Activated T-helper 9 cell treated with anti-CD3 and anti-CD28 coated beads, Interleukin-2, amount 50 U/mL, for 16 hours (primary cell): ENCODE measurements around the gene MT1M.
"Not testable (repeated sequence)": the region's sequence is repeated elsewhere in the genome, so short reads cannot be mapped to it uniquely, and the experiment has no call there.

Experiments
- DNase-seq: peaks from one replicate; pipeline ENCODE4 v3.0.0-alpha.2; 2020; ENCODE audit warnings: low read depth

MT1M gene

DNA sequence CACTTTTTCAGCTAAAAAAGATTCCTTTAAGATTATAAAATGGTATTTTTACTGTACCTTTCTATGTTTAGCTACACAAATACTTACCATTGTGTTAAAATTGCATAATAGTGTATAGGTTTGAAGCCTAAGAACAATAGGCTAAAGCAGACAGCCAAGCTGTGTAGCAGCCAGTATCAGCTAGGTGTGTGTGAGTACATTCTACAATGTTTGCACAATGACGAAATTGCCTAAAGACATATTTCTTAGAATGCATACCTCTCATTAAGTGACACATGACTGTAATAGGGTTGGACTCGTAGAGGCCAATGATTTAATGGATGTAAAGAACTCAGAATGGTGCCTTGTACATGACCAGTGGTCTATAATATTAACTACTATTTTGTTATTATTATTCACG, 17.4 kb downstream of the MT1M start:
- DNase-seq = no peak

DNA sequence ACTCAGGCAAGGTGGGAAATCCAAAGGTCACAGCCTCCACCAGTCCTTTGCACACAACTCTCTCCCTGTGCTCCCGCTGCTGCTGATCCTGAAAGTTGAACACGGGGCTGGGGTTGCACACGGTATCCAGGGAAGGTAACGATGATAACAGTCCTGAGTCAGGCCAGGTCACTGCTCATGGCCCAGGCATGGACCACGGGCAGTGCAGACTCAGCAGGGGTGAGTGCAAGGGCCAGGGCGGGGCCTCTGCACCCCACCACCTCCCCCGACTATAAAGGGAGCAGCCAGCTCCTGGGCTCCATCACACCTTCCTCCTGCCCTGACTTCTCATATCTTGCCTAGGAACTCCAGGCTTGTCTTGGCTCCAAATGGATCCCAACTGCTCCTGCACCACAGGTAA, 19.1 kb downstream of the MT1M start, which contains the start of gene MT1B:
Gene MT1B (plus strand): TSS at position 301 of the 400 bp plus-strand sequence. CDS start 68 bp downstream, at position 369.
- no peak for DNase-seq

DNA sequence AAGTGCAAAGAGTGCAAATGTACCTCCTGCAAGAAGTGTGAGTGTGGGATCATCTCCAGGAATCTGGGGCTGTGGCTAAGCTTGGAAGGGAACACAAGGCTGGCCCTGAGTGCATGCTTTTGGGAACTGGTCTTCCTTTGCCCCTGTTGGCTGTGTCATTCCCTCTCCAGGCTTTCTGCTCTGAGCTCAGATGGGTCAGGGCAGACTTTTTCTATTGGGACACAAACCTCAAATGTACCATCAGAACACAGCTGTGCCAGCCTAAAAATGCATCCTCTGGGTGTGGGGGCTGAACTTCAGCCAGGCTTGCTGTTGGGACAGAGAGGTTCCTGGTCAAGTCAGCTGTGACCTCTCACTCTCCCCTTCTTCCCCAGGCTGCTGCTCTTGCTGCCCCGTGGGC, 20.1 kb downstream of the MT1M start:
- DNase-seq = no peak

DNA sequence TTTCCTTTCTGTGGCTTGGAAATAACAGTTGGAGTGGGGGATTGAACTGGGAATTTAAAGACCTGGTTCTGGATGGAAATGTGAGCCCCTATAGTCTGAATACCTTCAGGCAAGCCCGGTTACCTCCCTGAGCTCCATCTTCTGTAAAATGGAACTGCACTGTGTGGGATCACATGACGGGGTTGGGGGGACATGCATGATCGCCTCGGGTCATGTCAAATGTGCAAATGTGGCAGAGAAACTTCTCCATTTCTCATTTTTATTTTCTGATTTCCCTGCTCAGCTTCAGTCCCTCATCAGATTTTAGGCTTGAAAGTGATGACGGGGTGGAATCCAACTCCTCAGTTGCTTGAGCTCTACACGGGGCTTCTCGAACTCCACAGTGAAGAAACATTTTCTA, 20.8 kb downstream of the MT1M start:
- no peak for DNase-seq

DNA sequence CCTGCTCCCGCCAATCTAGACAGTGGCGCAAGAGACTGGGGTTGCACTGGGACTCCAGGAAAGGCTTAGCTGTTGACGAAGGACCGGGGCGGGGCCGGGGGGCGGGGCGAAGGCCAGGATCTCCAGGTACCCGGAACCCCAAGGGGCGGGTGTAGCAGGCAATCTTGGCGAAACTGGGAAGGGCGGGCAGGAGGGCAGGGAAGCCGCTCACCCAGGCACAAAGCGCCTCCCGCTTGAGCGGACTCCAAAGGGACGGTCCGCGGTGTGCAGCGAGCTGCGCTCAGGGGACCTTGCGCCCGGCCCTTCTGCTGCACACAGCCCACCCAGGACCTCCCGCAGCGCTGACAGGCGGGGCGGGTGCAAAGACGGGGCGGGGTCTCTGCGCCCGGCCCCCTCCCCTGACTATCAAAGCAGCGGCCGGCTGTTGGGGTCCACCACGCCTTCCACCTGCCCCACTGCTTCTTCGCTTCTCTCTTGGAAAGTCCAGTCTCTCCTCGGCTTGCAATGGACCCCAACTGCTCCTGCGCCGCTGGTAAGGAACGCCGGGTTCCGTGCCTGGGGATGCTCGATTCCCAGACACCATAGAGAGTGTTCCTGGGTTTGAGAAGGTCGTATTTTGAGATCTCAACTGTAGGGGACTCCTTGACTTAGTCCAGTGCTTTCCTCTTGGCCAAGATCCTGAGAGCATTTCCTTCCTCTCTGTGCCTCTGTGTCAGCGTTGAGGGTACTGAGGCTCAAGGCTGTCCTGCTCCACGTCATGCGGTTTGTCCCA, 25.3 kb downstream of the MT1M start, which contains the start of gene MT1F:
Gene MT1F (plus strand): TSS at position 405 of the 772 bp plus-strand sequence. CDS start 100 bp downstream, at position 505.
- peak; percentile 50 for DNase-seq

DNA sequence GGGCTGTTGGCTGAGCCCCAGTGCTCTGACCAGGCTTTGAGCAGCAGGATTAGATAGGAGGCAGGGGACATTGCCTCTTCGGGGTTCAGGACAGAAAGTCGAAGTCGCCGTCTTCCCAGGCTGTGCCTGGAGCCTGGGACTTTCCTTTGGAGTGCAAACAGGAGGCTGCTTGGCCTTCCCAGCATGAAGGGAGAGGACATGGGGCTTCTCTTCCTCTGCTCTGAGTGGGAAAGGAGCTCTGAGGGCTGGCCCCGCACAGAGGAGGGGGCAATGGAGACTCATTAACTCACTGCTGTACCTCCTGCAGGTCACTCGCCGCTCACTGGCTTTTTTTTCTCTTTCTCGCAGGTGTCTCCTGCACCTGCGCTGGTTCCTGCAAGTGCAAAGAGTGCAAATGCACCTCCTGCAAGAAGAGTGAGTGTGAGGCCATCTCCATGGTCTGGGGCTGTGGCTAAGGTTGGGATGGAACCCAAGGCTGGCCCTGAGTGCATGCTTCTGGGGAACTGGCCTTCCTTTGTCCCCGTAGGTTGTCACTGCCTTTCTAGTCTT, 25.9 kb downstream of the MT1M start:
- DNase-seq = no peak

DNA sequence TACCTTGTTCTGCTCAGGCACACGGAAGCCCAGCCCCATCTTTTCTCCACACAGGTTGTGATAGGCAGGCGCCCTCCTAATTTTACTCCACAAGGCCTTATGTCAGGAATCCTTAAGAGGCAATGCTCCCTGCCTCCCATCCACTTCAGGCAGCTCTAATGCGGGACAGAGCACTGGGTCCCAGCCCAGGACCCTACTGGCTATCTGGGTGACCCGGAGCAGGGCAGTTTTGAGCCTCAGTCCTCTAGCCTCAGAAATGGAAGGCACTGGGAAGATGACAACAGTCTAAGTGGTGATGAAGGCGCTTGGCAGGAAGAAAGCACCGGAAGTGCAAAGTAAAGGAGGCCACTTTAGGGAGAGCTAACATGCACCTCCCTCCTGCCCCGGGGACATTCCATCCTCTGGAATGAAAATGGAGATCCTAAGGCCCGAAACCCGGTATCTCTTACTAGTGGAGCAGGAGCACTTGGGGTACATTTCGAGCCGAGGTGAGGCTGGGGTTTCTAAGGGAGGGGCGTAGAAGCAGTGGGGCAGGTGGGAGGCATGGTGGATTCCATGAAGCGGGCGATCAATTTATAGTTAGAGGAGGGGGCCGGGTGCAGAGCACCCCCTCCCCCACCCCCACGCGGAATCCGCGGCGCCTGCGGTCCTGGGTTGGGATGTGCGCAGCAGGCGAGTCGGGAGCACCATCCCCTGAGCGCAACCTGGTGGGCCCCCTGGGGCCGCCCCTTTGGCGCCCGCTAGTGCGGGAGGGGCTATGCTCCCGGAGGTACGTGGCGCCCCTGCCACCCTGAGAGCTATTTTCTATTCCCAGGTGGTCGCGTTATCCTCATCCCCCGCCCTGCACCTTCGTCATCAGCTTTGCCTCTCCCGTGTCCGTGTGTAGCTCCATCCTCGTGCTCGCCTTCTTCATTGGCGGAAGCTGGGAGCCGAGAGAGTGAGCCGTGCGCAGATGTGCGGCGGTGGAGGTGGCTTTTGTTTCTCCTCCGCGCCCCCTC, 30.2 kb downstream of the MT1M start:
- no peak for DNase-seq

DNA sequence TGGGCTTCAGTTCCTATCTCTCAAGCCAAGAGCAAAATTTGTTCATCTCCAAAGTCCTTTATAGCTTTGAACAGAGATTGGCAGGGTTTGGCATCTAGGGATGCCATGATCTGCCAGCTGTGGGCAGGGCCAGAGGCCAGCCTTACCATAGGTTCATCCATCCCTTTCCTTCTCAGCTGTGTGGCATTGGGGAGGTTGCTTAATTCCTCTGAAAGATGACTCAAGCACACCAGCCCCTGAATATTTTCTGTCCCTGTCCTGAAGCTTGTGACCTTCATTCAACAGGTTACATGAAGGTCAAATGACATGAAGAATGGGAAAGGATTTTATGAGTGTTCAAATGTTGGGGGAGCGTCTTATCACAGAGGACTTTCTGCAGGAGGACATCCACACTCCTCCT, 32.0 kb downstream of the MT1M start:
- no peak for DNase-seq

DNA sequence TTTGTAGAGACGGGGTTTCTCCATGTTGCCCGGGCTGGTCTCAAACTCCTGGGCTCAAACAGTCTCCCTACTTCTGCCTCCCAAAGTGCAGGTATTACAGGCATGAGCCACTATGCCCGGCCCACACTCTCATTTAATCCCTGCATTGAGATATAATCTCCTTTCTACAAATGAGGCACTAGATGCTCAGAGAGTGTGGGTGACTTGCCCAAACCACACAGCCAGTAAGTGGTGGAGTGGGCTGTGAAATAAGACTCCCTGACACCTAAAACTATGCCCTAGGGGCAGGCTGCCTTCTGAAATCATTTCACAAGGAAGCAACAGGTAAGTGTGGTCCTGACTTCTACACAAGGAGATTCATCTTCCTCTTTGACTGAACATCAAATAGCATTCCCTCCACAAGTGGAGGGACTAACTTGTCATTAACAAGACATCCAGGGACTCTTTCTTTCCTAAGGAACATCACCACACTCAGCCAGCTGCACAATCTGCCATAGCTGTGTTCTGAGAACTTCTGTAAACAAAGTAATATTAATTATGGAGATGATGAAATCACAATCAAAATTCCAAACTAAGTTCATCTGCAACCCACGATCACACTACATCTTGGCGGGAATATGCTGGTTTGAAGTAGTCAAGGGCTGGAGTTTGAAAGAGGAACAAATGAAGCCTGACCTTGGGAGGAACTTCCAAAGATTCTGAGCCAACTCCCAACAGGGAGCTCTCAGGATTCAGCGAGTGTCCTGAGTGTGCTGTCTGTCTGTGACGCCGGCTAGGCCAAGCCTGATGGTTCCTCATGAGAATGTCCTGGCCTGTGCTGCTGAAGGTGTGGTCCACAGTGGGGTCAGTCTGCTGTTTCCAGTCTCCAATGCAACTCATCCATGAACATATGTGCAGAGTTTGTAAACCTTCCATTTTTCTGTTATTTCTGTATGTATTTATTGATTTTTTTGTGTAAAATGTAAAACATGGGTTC, 33.1 kb downstream of the MT1M start:
- DNase-seq = not testable (repeated sequence)

DNA sequence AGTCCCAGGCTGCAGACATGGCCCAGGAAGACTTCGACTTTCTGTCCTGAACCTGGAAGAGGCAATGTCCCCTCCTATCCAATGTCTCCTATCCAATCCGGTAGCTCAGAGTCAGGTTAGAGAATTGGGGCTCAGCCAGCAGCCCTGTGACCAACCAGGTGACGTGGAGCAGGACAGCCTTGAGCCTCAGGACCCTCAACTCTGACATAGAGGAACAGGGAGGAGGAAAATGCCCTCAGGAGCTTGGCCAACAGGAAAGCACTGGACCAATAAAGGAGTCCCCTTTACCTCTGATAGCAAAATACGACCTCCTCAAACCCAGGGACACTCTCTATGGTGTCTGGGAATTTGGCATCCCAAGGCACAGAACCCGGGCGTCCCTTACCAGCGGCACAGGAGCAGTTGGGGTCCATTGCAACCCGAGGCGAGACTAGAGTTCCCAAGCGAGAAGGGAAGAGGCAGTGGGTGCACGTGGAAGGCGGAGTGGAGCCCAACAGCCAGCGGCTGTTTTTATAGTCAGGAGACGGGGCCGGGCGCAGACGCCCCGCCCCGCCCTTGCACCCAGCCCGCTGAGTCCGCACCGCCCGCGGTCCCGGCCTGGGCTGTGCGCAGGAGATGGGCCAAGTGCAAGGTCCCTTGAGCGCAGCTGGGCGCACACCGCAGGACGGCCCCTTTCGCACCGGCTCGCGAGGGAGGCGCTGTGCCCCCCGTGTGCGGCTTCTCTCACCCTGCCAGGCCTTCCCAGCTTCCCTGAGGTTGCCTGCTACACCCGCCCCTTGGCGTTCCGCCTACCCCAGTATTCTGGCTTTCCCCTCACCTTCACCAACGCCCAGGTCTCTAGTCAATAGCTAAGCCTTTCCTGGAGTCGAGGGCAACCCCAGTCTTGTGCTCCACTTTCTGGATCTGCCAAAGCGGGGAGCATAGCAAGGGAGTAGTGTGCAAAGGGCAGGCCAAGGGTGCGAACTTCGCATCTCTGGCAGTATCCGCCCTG, 35.4 kb downstream of the MT1M start, which contains the start of gene MT1G:
Gene MT1G (minus strand): TSS at position 485 of the 991 bp plus-strand sequence. CDS start 72 bp downstream, at position 413.
- DNase-seq = no peak

DNA sequence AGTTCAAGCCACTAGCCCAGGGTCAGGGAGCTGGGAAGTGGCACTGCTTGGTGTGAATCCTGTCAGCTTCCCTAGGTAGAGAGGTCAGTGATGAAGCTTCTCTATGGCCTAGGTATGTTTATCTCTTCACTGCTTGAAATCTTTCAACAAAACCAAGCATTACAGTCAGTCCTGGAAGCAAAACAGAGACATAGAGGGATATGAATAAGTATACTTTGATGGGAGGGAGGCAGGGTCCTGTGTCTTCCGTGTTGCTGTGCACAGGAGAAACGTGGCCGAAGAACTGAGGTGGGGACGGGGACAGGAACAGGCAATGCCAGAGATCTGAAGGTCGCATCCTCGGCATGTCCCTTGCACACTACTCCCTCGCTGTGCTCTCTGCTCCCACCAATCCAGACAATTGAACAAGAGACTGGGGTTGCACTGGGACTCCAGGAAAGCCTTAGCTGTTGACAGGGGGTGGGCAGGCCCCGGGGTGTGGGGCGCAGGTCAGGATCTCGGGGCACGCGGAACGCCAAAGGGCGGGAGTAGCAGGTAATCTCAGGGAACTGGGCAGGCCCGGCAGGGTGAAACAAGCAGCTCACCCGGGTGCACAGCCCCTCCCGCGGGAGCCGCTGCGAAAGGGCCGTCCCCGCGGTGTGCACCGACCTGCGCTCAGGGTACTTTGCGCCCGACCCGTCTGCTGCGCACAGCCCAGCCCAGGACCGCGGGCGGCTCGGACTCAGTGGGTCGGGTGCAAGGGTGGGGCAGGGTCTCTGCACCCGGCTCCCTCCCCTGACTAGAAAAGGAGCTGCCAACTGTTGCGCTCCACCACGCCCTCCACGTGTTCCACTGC, 36.8 kb downstream of the MT1M start, which contains the start of gene MT1H:
Gene MT1H (plus strand): TSS at position 810 of the 835 bp plus-strand sequence. CDS start 71 bp downstream, outside the sequence.
- DNase-seq = no peak

DNA sequence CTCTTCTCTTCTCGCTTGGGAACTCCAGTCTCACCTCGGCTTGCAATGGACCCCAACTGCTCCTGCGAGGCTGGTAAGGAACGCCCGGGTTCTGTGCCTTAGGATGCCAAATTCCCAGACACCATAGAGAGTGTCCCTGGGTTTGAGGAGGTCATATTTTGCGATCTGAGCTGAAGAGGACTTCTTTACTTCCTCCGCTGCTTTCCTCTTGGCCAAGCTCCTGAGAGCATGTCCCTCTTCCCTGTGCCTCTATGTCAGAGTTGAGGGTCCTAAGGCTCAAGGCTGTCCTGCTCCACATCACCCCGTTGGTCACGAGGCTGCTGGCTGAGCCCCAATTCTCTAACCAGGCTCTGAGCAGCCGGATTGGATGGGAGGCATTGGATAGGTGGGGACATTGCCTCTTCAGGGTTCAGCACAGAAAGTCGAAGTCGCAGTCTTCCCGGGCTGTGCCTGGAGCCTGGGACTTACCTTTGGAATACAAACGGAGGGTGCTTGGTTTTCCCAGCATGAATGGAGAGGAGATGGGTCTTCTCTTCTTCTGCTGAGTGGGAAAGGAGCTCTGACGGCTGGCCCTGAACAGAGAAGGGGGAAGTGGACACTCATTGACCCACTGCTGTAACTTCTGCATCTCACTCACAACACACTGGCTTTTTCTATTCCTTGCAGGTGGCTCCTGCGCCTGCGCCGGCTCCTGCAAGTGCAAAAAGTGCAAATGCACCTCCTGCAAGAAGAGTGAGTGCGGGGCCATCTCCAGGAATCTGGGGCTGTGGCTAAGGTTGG, 37.6 kb downstream of the MT1M start:
- DNase-seq = no peak

DNA sequence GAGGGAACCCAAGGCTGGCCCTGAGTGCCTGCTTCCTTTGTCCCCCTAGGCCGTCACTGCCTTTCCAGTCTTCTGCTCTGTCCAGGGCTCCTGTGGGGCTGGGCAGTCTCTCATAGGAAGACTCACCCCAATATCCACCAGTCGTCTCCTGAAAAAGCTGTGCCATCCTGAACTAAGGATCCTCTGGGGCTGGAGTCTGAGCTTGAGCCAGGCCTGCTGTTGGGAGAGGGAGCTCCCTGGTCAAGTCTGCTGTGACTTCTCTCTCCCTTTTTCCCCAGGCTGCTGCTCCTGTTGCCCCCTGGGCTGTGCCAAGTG, 38.1 kb downstream of the MT1M start:
- DNase-seq = no peak

DNA sequence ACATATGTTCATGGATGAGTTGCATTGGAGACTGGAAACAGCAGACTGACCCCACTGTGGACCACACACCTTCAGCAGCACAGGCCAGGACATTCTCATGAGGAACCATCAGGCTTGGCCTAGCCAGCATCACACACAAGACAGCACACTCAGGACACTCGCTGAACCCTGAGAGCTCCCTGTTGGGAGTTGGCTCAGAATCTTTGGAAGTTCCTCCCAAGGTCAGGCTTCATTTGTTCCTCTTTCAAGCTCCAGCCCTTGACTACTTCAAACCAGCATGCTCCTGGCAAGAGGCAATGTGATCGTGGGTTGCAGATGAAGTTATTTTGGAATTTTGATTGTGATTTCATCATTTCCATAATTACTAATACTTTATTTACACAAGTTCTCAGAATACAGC, 39.2 kb downstream of the MT1M start:
- DNase-seq = not testable (repeated sequence)

DNA sequence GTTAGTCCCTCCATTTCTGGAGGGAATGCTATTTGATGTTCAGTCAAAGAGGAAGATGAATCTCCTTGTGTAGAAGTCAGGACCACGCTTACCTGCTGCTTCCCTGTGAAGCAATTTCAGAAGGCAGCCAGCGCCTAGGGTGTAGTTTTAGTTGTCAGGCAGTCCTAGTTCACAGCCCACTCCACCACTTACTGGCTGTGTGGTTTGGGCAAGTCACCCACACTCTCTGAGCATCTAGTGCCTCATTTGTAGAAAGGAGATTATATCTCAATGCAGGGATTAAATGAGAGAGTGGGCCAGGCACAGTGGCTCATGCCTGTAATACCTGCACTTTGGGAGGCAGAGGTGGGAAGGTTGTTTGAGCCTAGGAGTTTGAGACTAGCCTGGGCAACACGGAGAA, 39.7 kb downstream of the MT1M start:
- not testable (repeated sequence) for DNase-seq

DNA sequence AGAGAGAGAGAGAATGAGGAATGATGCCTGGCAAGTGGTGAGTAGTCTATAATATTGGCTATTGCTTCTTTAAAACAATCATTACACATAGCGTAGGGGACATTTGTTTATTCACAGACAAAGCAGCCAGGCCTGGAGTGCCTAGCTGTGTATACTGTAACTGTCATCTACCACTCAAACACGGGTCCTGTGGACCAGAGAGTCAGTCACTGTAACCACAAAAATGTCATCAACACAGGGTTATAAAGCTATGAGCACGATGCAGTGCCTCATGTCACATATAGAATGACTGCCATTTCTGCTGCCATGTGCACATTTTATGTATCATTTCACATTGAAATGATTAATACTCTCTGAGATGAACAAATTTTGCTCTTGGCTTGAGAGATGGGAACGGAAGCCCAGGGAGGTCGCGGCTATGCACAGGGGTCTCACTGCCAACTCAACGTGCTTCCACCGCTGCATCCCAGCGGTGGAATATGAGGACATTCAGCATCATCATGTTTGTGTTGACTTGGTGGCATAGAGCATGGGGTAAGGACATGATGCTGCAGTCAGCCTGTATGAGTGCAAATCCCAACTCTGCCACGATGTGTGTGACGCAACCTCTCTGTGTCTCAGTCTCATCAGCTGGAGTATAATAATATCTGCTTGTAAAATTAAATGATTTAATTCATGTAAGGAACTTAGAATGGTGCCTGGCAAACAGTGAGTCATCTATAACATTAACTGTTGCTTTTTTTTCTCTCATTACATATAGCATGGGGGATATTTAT, 40.5 kb downstream of the MT1M start:
- no peak for DNase-seq

DNA sequence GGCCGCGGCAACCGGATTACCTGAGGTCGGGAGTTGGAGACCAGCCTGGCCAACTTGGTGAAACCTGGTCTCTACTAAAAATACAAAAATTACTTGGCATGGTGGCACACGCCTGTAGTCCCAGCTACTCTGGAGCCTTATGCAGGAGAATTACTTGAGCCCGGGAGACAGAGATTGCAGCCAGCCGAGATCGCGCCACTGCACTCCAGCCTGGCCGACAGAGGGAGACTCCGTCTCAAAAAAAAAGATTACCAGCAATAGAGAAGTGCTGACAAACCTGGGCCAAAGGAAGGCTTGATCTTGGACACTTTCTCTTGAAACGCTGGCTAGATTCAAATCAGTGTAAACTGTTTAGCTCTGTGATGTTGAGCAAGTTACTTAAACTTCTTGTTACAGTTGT, 41.5 kb downstream of the MT1M start:
- no peak for DNase-seq
